Neural progenitor cell (in vitro differentiated cells): ENCODE measurements around the gene DNPH1. TPM values are rescaled to one million over a fixed set of nuclear protein-coding genes. Genes with fewer than 3 reads are reported as not detected.

ENCODE experiments used
- DNase-seq: peaks from one replicate; pipeline ENCODE4 v3.0.0-alpha.2; 2016; ENCODE audit warnings: low spot score
- H2AFZ ChIP-seq: fragments of 200-600 bp; sonication (generic); replicated peaks from 2 replicates; pipeline ENCODE4 v1.6.1; 2016; ENCODE audit warnings: antibody characterized with exemption
- H3F3A ChIP-seq: fragments of 200-600 bp; sonication (generic); 2 replicates; pipeline ENCODE4 v1.6.1; 2016; ENCODE audit warnings: antibody characterized with exemption, low read depth
- H3K27ac ChIP-seq: fragments of 200-600 bp; sonication (generic); 2 replicates; pipeline ENCODE4 v1.5.1; 2016; ENCODE audit warnings: mild to moderate bottlenecking
- H3K27me3 ChIP-seq: fragments of 200-600 bp; sonication (generic); 2 replicates; pipeline ENCODE4 v1.6.1; 2016; ENCODE audit warnings: mild to moderate bottlenecking, moderate library complexity
- H3K36me3 ChIP-seq: fragments of 200-600 bp; sonication (generic); 2 replicates; pipeline ENCODE4 v1.5.1; 2016
- H3K4me1 ChIP-seq: fragments of 200-600 bp; sonication (generic); 2 replicates; pipeline ENCODE4 v1.6.1; 2016; ENCODE audit warnings: mixed run types
- H3K4me2 ChIP-seq: fragments of 200-600 bp; sonication (generic); 2 replicates; pipeline ENCODE4 v1.6.1; 2016
- H3K4me3 ChIP-seq: fragments of 200-600 bp; sonication (generic); 2 replicates; pipeline ENCODE4 v1.5.1; 2016
- H3K79me2 ChIP-seq: fragments of 200-600 bp; sonication (generic); 2 replicates; pipeline ENCODE4 v1.6.1; 2016; ENCODE audit warnings: low read depth
- H3K9ac ChIP-seq: fragments of 200-600 bp; sonication (generic); 2 replicates; pipeline ENCODE4 v1.6.1; 2016
- H3K9me3 ChIP-seq: fragments of 200-600 bp; sonication (generic); 2 replicates; pipeline ENCODE4 v1.5.1; 2016; ENCODE audit warnings: low read depth
- H4K20me1 ChIP-seq: fragments of 200-600 bp; sonication (generic); 2 replicates; pipeline ENCODE4 v1.6.1; 2016; ENCODE audit warnings: low read depth
- H3K27ac Mint-ChIP-seq: 3 replicates; pipeline ENCODE4 v1.8.0; 2021; ENCODE audit warnings: mixed read lengths
- H3K27me3 Mint-ChIP-seq: 2 replicates; pipeline ENCODE4 v1.8.0; 2022; ENCODE audit warnings: low read depth, mild to moderate bottlenecking, inconsistent platforms, moderate library complexity, mixed read lengths; ENCODE audit not compliant: insufficient read depth
- H3K36me3 Mint-ChIP-seq: 3 replicates; pipeline ENCODE4 v1.8.0; 2021; ENCODE audit warnings: mixed read lengths
- H3K4me1 Mint-ChIP-seq: 3 replicates; pipeline ENCODE4 v1.8.0; 2021; ENCODE audit warnings: mixed read lengths
- H3K4me3 Mint-ChIP-seq: 3 replicates; pipeline ENCODE4 v1.8.0; 2021; ENCODE audit warnings: mild to moderate bottlenecking, moderate library complexity, mixed read lengths
- H3K9me3 Mint-ChIP-seq: 3 replicates; pipeline ENCODE4 v1.8.0; 2020; ENCODE audit warnings: mixed read lengths
- CTCF ChIP-seq: fragments of 200-600 bp; sonication (generic); IDR thresholded peaks from 2 replicates; pipeline ENCODE4 v1.5.1; 2017; ENCODE audit warnings: antibody characterized with exemption, mild to moderate bottlenecking
- EZH2 ChIP-seq: fragments of 200-600 bp; sonication (generic); IDR thresholded peaks from 2 replicates; pipeline ENCODE4 v1.6.1; 2017; ENCODE audit warnings: antibody characterized with exemption, mild to moderate bottlenecking, moderate library complexity
- EZH2phosphoT487 ChIP-seq: fragments of 200-600 bp; sonication (generic); IDR thresholded peaks from 2 replicates; pipeline ENCODE4 v1.6.1; 2017; ENCODE audit warnings: antibody characterized with exemption
- total RNA-seq: library from RNA; depleted of rRNA; stranded (reverse); fragments of >200 nt; gene quantifications from 2 replicates; pipeline ENCODE4 v1.2.3, GENCODE V29; 2015; ENCODE audit warnings: low replicate concordance

The DNPH1 gene
- total RNA-seq, 1 donor from 2014 or later, result 25.2 TPM

- H3K4me3 ChIP-seq, result no peak overlapping the region
- no peaks in the 10 kb centered on the region for H3K36me3 ChIP-seq
- no peak overlapping the region for H3K9ac ChIP-seq
- H3K4me2 ChIP-seq, result no peak overlapping the region
- no peaks in the 10 kb centered on the region for H3K79me2 ChIP-seq
- no peak overlapping the region for H3K27ac ChIP-seq
- DNase-seq, result no peak
- H2AFZ ChIP-seq, result no peak overlapping the region
- peaks cover 7% of the 10 kb centered on the region for H3F3A ChIP-seq
- Mint-ChIP-seq H3K27me3 (peaks cover 37% of the 10 kb centered on the region), H3K27ac (no peak overlapping the region), H3K4me3 (peak overlapping the region; percentile 12), H3K4me1 (peaks cover 5% of the 10 kb centered on the region), H3K36me3 (no peaks in the 10 kb centered on the region), H3K9me3 (peaks cover 9% of the 10 kb centered on the region)
- peaks cover 98% of the 10 kb centered on the region for H3K27me3 ChIP-seq
- TF ChIP-seq EZH2phosphoT487 (no peak), CTCF (no peak), EZH2 (no peak)
- H3K9me3 ChIP-seq, result no peaks in the 10 kb centered on the region
- H4K20me1 ChIP-seq, result no peaks in the 10 kb centered on the region
- peaks cover 4% of the 10 kb centered on the region for H3K4me1 ChIP-seq
Measured at GRCh38 chr6:43241446-43241845, 12.2 kb upstream of the DNPH1 start.

- no peaks in the 10 kb centered on the region for H3K36me3 ChIP-seq
- no peaks in the 10 kb centered on the region for H3K4me1 ChIP-seq
- H3K27me3 ChIP-seq, result peaks cover 96% of the 10 kb centered on the region
- no peaks in the 10 kb centered on the region for H4K20me1 ChIP-seq
- H3K9ac ChIP-seq, result no peak overlapping the region
- H3K9me3 Mint-ChIP-seq, result peaks cover 9% of the 10 kb centered on the region
- no peak overlapping the region for H3K4me2 ChIP-seq
- peaks cover 2% of the 10 kb centered on the region for H3F3A ChIP-seq
- no peak for DNase-seq
- H3K27ac Mint-ChIP-seq, result no peak overlapping the region
- H3K4me1 Mint-ChIP-seq, result no peaks in the 10 kb centered on the region
- no peak overlapping the region for H3K4me3 ChIP-seq
- no peaks in the 10 kb centered on the region for H3K36me3 Mint-ChIP-seq
- H3K27me3 Mint-ChIP-seq, result peaks cover 32% of the 10 kb centered on the region
- H3K4me3 Mint-ChIP-seq, result no peak overlapping the region
- no peaks in the 10 kb centered on the region for H3K79me2 ChIP-seq
- H3K27ac ChIP-seq, result no peak overlapping the region
- no peak overlapping the region for H2AFZ ChIP-seq
- no peaks in the 10 kb centered on the region for H3K9me3 ChIP-seq
- TF ChIP-seq EZH2 (no peak), CTCF (no peak), EZH2phosphoT487 (no peak)
Measured at GRCh38 chr6:43240950-43241349, 11.7 kb upstream of the DNPH1 start.

- H4K20me1 ChIP-seq, result no peaks in the 10 kb centered on the region
- H3K27me3 Mint-ChIP-seq, result peaks cover 34% of the 10 kb centered on the region
Measured at GRCh38 chr6:43239054-43239453, 9.8 kb upstream of the DNPH1 start.

More at GRCh38 chr6:43239054-43239453, 9.8 kb upstream of the DNPH1 start:
- Histone ChIP-seq H3K79me2 (no peaks in the 10 kb centered on the region), H3F3A (no peaks in the 10 kb centered on the region), H3K36me3 (no peaks in the 10 kb centered on the region), H3K4me2 (no peak overlapping the region), H3K27me3 (peaks cover 80% of the 10 kb centered on the region), H3K4me3 (no peak overlapping the region), H3K9me3 (no peaks in the 10 kb centered on the region), H2AFZ (no peak overlapping the region), H3K9ac (no peak overlapping the region), H3K4me1 (no peaks in the 10 kb centered on the region), H3K27ac (no peak overlapping the region)
- TF ChIP-seq EZH2 (no peak), EZH2phosphoT487 (no peak), CTCF (no peak)
- H3K4me1 Mint-ChIP-seq, result no peaks in the 10 kb centered on the region
- no peak overlapping the region for H3K27ac Mint-ChIP-seq
- DNase-seq, result no peak
- peaks cover 9% of the 10 kb centered on the region for H3K9me3 Mint-ChIP-seq
- H3K36me3 Mint-ChIP-seq, result no peaks in the 10 kb centered on the region
- H3K4me3 Mint-ChIP-seq, result no peak overlapping the region
